Thyroid gland (tissue), 4 donors: Measurements from ENCODE around the gene RYR2. TPM values are rescaled to one million over a fixed set of nuclear protein-coding genes. Genes with fewer than 3 reads are reported as not detected.

Experiments
- DNase-seq, 2 donors: peaks; one replicate each; pipeline ENCODE4 v3.0.0-alpha.2; 2019
- H3K27ac ChIP-seq, 3 donors: fragments of 200-600 bp; sonication (generic); 1 replicate in 2 of 3; 2 replicates in 1 of 3; pipeline ENCODE4 v1.5.1; 2016 to 2019; ENCODE audit warnings: mild to moderate bottlenecking in 1 of 3, moderate library complexity in 1 of 3
- H3K27me3 ChIP-seq: fragments of 200-600 bp; sonication (generic); one replicate; pipeline ENCODE4 v1.5.1; 2019
- H3K36me3 ChIP-seq, 2 donors: fragments of 200-600 bp; sonication (generic); one replicate each; pipeline ENCODE4 v1.5.1; 2016 to 2019
- H3K4me1 ChIP-seq, 2 donors: fragments of 200-600 bp; sonication (generic); one replicate each; pipeline ENCODE4 v1.5.1; 2017 to 2019
- H3K4me3 ChIP-seq, 3 donors: fragments of 200-600 bp; sonication (generic); replicated peaks in 1 of 3; 1 replicate in 2 of 3; 2 replicates in 1 of 3; pipeline ENCODE4 v1.5.1; 2016; ENCODE audit warnings: mild to moderate bottlenecking in 1 of 3
- H3K9me3 ChIP-seq: fragments of 200-600 bp; sonication (generic); one replicate; pipeline ENCODE4 v1.5.1; 2017
- POLR2A ChIP-seq, 2 donors: fragments of 450-650 bp; IDR thresholded peaks; one replicate each; pipeline ENCODE4 v1.6.1; 2017; ENCODE audit warnings: antibody characterized with exemption in 2 of 2, mild to moderate bottlenecking in 2 of 2, moderate library complexity in 1 of 2
- WGBS, 2 donors: methylation state at CpG; one replicate each; pipeline ENCODE4 v1.1.5; 2017; 5-methylcytosine and 5-hydroxymethylcytosine counted together
- intact Hi-C: fragments of 100-400 bp; cut with DNase I; formaldehyde crosslinking; loops from one replicate; pipeline ENCODE4 v1.15.1; 2023
- total RNA-seq, 4 donors: library from RNA; depleted of rRNA; stranded (reverse); fragments of >200 nt; gene quantifications; one replicate each; pipeline ENCODE4 v1.2.3, GENCODE V29; 2016
- TF ChIP-seq, protein P1 (sequence below), 6 experiments: fragments of 200-600 bp in 3 of 6; fragments of 450-650 bp in 3 of 6; sonication (generic) in 3 of 6; IDR thresholded peaks; one replicate each; pipeline ENCODE4 v1.5.1; 2016 to 2019; ENCODE audit warnings: antibody characterized with exemption in 6 of 6, mild to moderate bottlenecking in 2 of 6, inconsistent platforms in 1 of 6, moderate library complexity in 1 of 6

Gene RYR2
- total RNA-seq, 4 donors from 2014 or later = 6.6 to 31.8 (median 28.2) TPM

DNA sequence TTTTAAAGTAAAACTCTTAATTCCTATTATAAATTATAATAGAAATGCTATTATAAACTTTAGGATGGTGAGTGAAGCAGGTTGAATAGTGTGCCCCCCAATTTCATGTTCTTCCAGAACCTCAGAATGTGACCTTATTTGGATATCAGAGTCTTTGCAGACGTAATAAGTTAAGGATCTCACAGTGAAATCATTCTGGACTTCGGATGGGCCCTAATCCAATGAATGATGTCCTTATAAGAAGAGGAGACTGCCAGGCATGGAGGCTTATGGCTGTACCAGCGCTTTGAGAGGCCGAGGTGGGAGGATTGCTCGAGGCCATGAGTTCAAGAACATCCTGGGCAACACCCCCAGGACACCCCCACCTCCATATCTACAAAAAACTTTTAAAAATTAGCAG lies 28.4 kb upstream of the RYR2 start:
- Histone ChIP-seq H3K4me1 (peaks cover 12 to 27% of the 10 kb centered on the region in 2 donors), H3K4me3 (no peak overlapping the region), H3K36me3 (no peaks in the 10 kb centered on the region), H3K27me3 (no peaks in the 10 kb centered on the region), H3K9me3 (no peaks in the 10 kb centered on the region), H3K27ac (peak overlapping the region; percentile 72 to 76 (median 72))
- no peak for TF ChIP-seq POLR2A (IDR thresholded peaks at IDR 0.05)
- TF ChIP-seq, protein P1, sequence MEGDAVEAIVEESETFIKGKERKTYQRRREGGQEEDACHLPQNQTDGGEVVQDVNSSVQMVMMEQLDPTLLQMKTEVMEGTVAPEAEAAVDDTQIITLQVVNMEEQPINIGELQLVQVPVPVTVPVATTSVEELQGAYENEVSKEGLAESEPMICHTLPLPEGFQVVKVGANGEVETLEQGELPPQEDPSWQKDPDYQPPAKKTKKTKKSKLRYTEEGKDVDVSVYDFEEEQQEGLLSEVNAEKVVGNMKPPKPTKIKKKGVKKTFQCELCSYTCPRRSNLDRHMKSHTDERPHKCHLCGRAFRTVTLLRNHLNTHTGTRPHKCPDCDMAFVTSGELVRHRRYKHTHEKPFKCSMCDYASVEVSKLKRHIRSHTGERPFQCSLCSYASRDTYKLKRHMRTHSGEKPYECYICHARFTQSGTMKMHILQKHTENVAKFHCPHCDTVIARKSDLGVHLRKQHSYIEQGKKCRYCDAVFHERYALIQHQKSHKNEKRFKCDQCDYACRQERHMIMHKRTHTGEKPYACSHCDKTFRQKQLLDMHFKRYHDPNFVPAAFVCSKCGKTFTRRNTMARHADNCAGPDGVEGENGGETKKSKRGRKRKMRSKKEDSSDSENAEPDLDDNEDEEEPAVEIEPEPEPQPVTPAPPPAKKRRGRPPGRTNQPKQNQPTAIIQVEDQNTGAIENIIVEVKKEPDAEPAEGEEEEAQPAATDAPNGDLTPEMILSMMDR (IDR thresholded peaks at IDR 0.05) = no peak
- intact Hi-C loops = no loop called here
- WGBS, 2 donors = 89% methylated on average over 5 of the region's 5 CpGs
- DNase-seq = no peak

GRCh38 chr1:237016626-237017025 lies 25.4 kb upstream of the RYR2 start:
- Histone ChIP-seq H3K36me3 (no peaks in the 10 kb centered on the region), H3K27ac (no peak overlapping the region), H3K27me3 (no peaks in the 10 kb centered on the region), H3K4me1 (peaks cover 6 to 16% of the 10 kb centered on the region in 2 donors), H3K9me3 (no peaks in the 10 kb centered on the region), H3K4me3 (no peak overlapping the region)
- TF ChIP-seq, protein P1 (IDR thresholded peaks at IDR 0.05) = no peak
- no peak for TF ChIP-seq POLR2A (IDR thresholded peaks at IDR 0.05)
- DNase-seq = no peak
- intact Hi-C loops = no loop called here
- 69 to 81% methylated on average over 1 of the region's 1 CpG for WGBS, 2 donors

DNA sequence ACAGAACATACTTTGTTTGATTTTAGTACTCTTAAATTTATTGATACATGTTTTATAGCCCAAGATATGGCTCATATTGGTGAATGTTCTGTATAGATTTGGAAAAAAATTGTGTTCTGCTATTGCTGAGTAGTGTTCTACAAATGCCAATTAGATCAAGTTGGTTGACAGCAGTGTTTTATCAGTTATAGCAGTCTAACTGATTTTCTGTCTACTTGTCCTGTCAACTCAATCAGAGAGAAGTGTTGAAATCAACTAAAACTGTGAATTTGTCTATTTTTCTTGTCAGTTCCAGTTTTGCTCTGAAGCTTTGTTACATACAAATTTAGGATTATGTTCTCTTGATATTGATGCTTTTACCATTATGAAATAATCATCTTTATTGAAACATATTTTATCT lies 23.1 kb upstream of the RYR2 start:
- no peak overlapping the region for H3K27ac ChIP-seq
- no peaks in the 10 kb centered on the region for H3K4me1 ChIP-seq
- H3K27me3 ChIP-seq = no peaks in the 10 kb centered on the region
- no peak for TF ChIP-seq POLR2A (IDR thresholded peaks at IDR 0.05)
- TF ChIP-seq, protein P1 (IDR thresholded peaks at IDR 0.05) = no peak
- H3K36me3 ChIP-seq = no peaks in the 10 kb centered on the region
- intact Hi-C loops = no loop called here
- H3K4me3 ChIP-seq = no peak overlapping the region
- DNase-seq = no peak
- H3K9me3 ChIP-seq = no peaks in the 10 kb centered on the region

- WGBS, 2 donors = 96 to 97% methylated on average over 9 to 10 of the region's 10 CpGs
- no peak for DNase-seq
- Histone ChIP-seq H3K4me1 (no peaks in the 10 kb centered on the region), H3K27me3 (no peaks in the 10 kb centered on the region), H3K4me3 (no peak overlapping the region), H3K27ac (no peak overlapping the region), H3K36me3 (no peaks in the 10 kb centered on the region), H3K9me3 (no peaks in the 10 kb centered on the region)
- TF ChIP-seq POLR2A (IDR thresholded peaks at IDR 0.05) = no peak
- TF ChIP-seq, protein P1 (IDR thresholded peaks at IDR 0.05) = no peak
- intact Hi-C loops = no loop called here
Measured at GRCh38 chr1:237025358-237026074, 16.5 kb upstream of the RYR2 start.

GRCh38 chr1:237029240-237029639 lies 12.7 kb upstream of the RYR2 start:
- Histone ChIP-seq H3K9me3 (no peaks in the 10 kb centered on the region), H3K4me1 (no peaks in the 10 kb centered on the region), H3K4me3 (no peak overlapping the region), H3K27me3 (no peaks in the 10 kb centered on the region), H3K27ac (no peak overlapping the region), H3K36me3 (no peaks in the 10 kb centered on the region)
- DNase-seq = no peak
- no peak for TF ChIP-seq POLR2A (IDR thresholded peaks at IDR 0.05)
- TF ChIP-seq, protein P1 (IDR thresholded peaks at IDR 0.05) = no peak
- intact Hi-C loops = no loop called here
- 86 to 91% methylated on average over 3 of the region's 3 CpGs for WGBS, 2 donors
